GM23248 (cell line): ENCODE data around the gene GRIP2. TPM values are rescaled to one million over a fixed set of nuclear protein-coding genes. Genes with fewer than 3 reads are reported as not detected.

ENCODE experiments used
- DNase-seq: peaks from one replicate; pipeline ENCODE4 v3.0.0-alpha.2; 2015
- H2AFZ ChIP-seq: fragments of 200-600 bp; sonication (generic); 2 replicates; pipeline ENCODE4 v1.6.1; 2016; ENCODE audit warnings: antibody characterized with exemption
- H3F3A ChIP-seq: fragments of 200-600 bp; sonication (generic); 2 replicates; pipeline ENCODE4 v1.6.1; 2016; ENCODE audit warnings: mild to moderate bottlenecking, antibody characterized with exemption, mixed run types; ENCODE audit not compliant: insufficient read depth
- H3K27ac ChIP-seq: fragments of 200-600 bp; sonication (generic); 2 replicates; pipeline ENCODE4 v1.5.1; 2016; ENCODE audit warnings: mild to moderate bottlenecking
- H3K27me3 ChIP-seq: fragments of 200-600 bp; sonication (generic); replicated peaks from 2 replicates; pipeline ENCODE4 v1.6.1; 2016; ENCODE audit warnings: mild to moderate bottlenecking; ENCODE audit not compliant: insufficient read depth
- H3K36me3 ChIP-seq: fragments of 200-600 bp; sonication (generic); 2 replicates; pipeline ENCODE4 v1.6.1; 2016; ENCODE audit warnings: low read depth, mild to moderate bottlenecking
- H3K4me1 ChIP-seq: fragments of 200-600 bp; sonication (generic); 2 replicates; pipeline ENCODE4 v1.6.1; 2016; ENCODE audit warnings: mild to moderate bottlenecking; ENCODE audit not compliant: insufficient read depth
- H3K4me2 ChIP-seq: fragments of 200-600 bp; sonication (generic); one replicate; pipeline ENCODE4 v1.6.1; 2016; ENCODE audit warnings: mild to moderate bottlenecking; ENCODE audit not compliant: unreplicated experiment
- H3K4me3 ChIP-seq: fragments of 200-600 bp; sonication (generic); 2 replicates; pipeline ENCODE4 v1.5.1; 2016; ENCODE audit warnings: mild to moderate bottlenecking
- H3K79me2 ChIP-seq: fragments of 200-600 bp; sonication (generic); 2 replicates; pipeline ENCODE4 v1.6.1; 2016; ENCODE audit warnings: mild to moderate bottlenecking; ENCODE audit not compliant: insufficient read depth
- H3K9ac ChIP-seq: fragments of 200-600 bp; sonication (generic); 2 replicates; pipeline ENCODE4 v1.6.1; 2016; ENCODE audit warnings: mild to moderate bottlenecking
- H3K9me2 ChIP-seq: fragments of 200-600 bp; sonication (generic); 2 replicates; pipeline ENCODE4 v1.6.1; 2016; ENCODE audit warnings: mixed run types, mild to moderate bottlenecking, moderate library complexity; ENCODE audit not compliant: insufficient read depth
- H3K9me3 ChIP-seq: fragments of 200-600 bp; sonication (generic); one replicate; pipeline ENCODE4 v1.6.1; 2017; ENCODE audit warnings: low read depth
- H4K20me1 ChIP-seq: fragments of 200-600 bp; sonication (generic); 2 replicates; pipeline ENCODE4 v1.6.0; 2016; ENCODE audit not compliant: insufficient read depth
- EZH2 ChIP-seq: fragments of 200-600 bp; sonication (generic); IDR thresholded peaks from 2 replicates; pipeline ENCODE4 v1.6.1; 2018; ENCODE audit warnings: antibody characterized with exemption, mild to moderate bottlenecking; ENCODE audit not compliant: insufficient read depth, poor library complexity, severe bottlenecking
- EZH2phosphoT487 ChIP-seq: fragments of 200-600 bp; sonication (generic); IDR thresholded peaks from 2 replicates; pipeline ENCODE4 v1.6.1; 2018; ENCODE audit warnings: antibody characterized with exemption, moderate library complexity, mild to moderate bottlenecking, low read depth; ENCODE audit not compliant: insufficient read depth
- WGBS, 2 experiments: methylation state at CpG; one replicate each; pipeline ENCODE4 v1.1.6; 2015 to 2017; ENCODE audit warnings: low lambda C conversion rate in 2 of 2, low coverage in 1 of 2; ENCODE audit errors: missing lambda C conversion rate in 2 of 2; 5-methylcytosine and 5-hydroxymethylcytosine counted together
- in situ Hi-C: fragments of 300-500 bp; cut with MboI; formaldehyde crosslinking; loops from 2 replicates; pipeline ENCODE4 v1.15.0; 2020
- polyA plus RNA-seq: library from polyadenylated mRNA; unstranded; fragments of >200 nt; fragmentation: Nextera tagmentation; extraction: Ambion mirVana; gene quantifications from 2 replicates; pipeline ENCODE4 v1.2.1, GENCODE V29; 2016
- total RNA-seq: library from RNA; depleted of rRNA; stranded (reverse); fragments of >200 nt; shearing (Covaris generic); gene quantifications from 2 replicates; pipeline ENCODE4 v1.2.3, GENCODE V29; 2014

The GRIP2 gene
- total and polyA plus RNA-seq, 2 experiments from 2014 or later = 0.11 to 0.14 TPM

GRCh38 chr3:14552717-14553116 lies 12.6 kb upstream of the GRIP2 start:
- in situ Hi-C loops = no loop called here
- 77 to 80% methylated on average over 4 of the region's 4 CpGs for WGBS, 2 experiments

GRCh38 chr3:14552041-14552648 lies 12.0 kb upstream of the GRIP2 start:
- no peak overlapping the region for H3K4me3 ChIP-seq
- H3F3A ChIP-seq = no peaks in the 10 kb centered on the region
- H3K36me3 ChIP-seq = no peaks in the 10 kb centered on the region
- H3K79me2 ChIP-seq = no peaks in the 10 kb centered on the region
- no peak overlapping the region for H2AFZ ChIP-seq
- no peak overlapping the region for H3K27ac ChIP-seq
- no peaks in the 10 kb centered on the region; the same call in 1 of the 2 replicates for H3K27me3 ChIP-seq
- peaks cover 7% of the 10 kb centered on the region; the same call in 1 of the 2 replicates for H3K4me1 ChIP-seq
- H4K20me1 ChIP-seq = no peaks in the 10 kb centered on the region
- in situ Hi-C loops = no loop called here
- H3K9ac ChIP-seq = no peak overlapping the region
- TF ChIP-seq EZH2 (no peak), EZH2phosphoT487 (no peak)
- peak; percentile 55 for DNase-seq
- no peak overlapping the region for H3K4me2 ChIP-seq
- no peaks in the 10 kb centered on the region for H3K9me3 ChIP-seq
- H3K9me2 ChIP-seq = no peaks in the 10 kb centered on the region
- WGBS, 2 experiments = 61 to 67% methylated on average over 8 of the region's 8 CpGs

More at GRCh38 chr3:14552717-14553116, 12.6 kb upstream of the GRIP2 start:
- H3K4me3 ChIP-seq = no peak overlapping the region
- H3K79me2 ChIP-seq = no peaks in the 10 kb centered on the region
- no peak overlapping the region for H3K27ac ChIP-seq
- peaks cover 7% of the 10 kb centered on the region; the same call in 1 of the 2 replicates for H3K4me1 ChIP-seq
- no peaks in the 10 kb centered on the region for H3K36me3 ChIP-seq
- H3K9me3 ChIP-seq = no peaks in the 10 kb centered on the region
- H3K4me2 ChIP-seq = no peak overlapping the region
- no peaks in the 10 kb centered on the region; the same call in 1 of the 2 replicates for H3K27me3 ChIP-seq
- no peak for DNase-seq
- H2AFZ ChIP-seq = no peak overlapping the region
- H3K9ac ChIP-seq = no peak overlapping the region
- TF ChIP-seq EZH2 = no peak
- TF ChIP-seq EZH2phosphoT487 = no peak
- H4K20me1 ChIP-seq = no peaks in the 10 kb centered on the region
- no peaks in the 10 kb centered on the region for H3K9me2 ChIP-seq
- no peaks in the 10 kb centered on the region for H3F3A ChIP-seq

- in situ Hi-C loops = no loop called here
- WGBS, 2 experiments = 43 to 46% methylated on average over 24 of the region's 24 CpGs
Measured at GRCh38 chr3:14550651-14551611, 10.8 kb upstream of the GRIP2 start.

GRCh38 chr3:14550181-14550580 lies 10.0 kb upstream of the GRIP2 start:
- Histone ChIP-seq H3K27me3 (no peaks in the 10 kb centered on the region; the same call in 1 of the 2 replicates), H3K36me3 (no peaks in the 10 kb centered on the region)
- 84 to 91% methylated on average over 6 of the region's 6 CpGs for WGBS, 2 experiments

More at GRCh38 chr3:14550651-14551611, 10.8 kb upstream of the GRIP2 start:
- Histone ChIP-seq H3K4me1 (peaks cover 7% of the 10 kb centered on the region; the same call in 1 of the 2 replicates), H3K9me2 (no peaks in the 10 kb centered on the region), H3K9me3 (no peaks in the 10 kb centered on the region), H3K36me3 (no peaks in the 10 kb centered on the region), H3F3A (no peaks in the 10 kb centered on the region), H4K20me1 (no peaks in the 10 kb centered on the region), H3K27ac (no peak overlapping the region), H3K9ac (no peak overlapping the region), H3K4me3 (no peak overlapping the region), H3K27me3 (no peaks in the 10 kb centered on the region; the same call in 1 of the 2 replicates), H2AFZ (no peak overlapping the region), H3K4me2 (no peak overlapping the region), H3K79me2 (no peaks in the 10 kb centered on the region)
- no peak for TF ChIP-seq EZH2phosphoT487
- no peak for TF ChIP-seq EZH2
- peak; percentile 69 for DNase-seq

More at GRCh38 chr3:14550181-14550580, 10.0 kb upstream of the GRIP2 start:
- TF ChIP-seq EZH2 (no peak), EZH2phosphoT487 (no peak)
- H3K79me2 ChIP-seq = no peaks in the 10 kb centered on the region
- no peak for DNase-seq
- no peaks in the 10 kb centered on the region for H3F3A ChIP-seq
- H3K4me3 ChIP-seq = no peak overlapping the region
- no peak overlapping the region for H3K9ac ChIP-seq
- H3K4me2 ChIP-seq = no peak overlapping the region
- H3K9me3 ChIP-seq = no peaks in the 10 kb centered on the region
- no peak overlapping the region for H2AFZ ChIP-seq
- H4K20me1 ChIP-seq = no peaks in the 10 kb centered on the region
- H3K9me2 ChIP-seq = no peaks in the 10 kb centered on the region
- H3K27ac ChIP-seq = no peak overlapping the region
- in situ Hi-C loops = no loop called here
- peaks cover 7% of the 10 kb centered on the region; the same call in 1 of the 2 replicates for H3K4me1 ChIP-seq
